Esophagus squamous epithelium (tissue), 4 donors: ENCODE results near the gene LAPTM5.

Experiments used
- POLR2A ChIP-seq, 4 donors: fragments of 450-650 bp; IDR thresholded peaks; one replicate each; pipeline ENCODE4 v1.6.1; 2017; ENCODE audit warnings: antibody characterized with exemption in 4 of 4, mild to moderate bottlenecking in 4 of 4, moderate library complexity in 3 of 4
- TF ChIP-seq, protein P1 (sequence below), 6 experiments: fragments of 450-650 bp in 4 of 6; fragments of 200-600 bp in 2 of 6; sonication (generic) in 2 of 6; IDR thresholded peaks; one replicate each; pipeline ENCODE4 v1.5.1; 2016 to 2019; ENCODE audit warnings: antibody characterized with exemption in 6 of 6, mild to moderate bottlenecking in 4 of 6, moderate library complexity in 4 of 6

DNA sequence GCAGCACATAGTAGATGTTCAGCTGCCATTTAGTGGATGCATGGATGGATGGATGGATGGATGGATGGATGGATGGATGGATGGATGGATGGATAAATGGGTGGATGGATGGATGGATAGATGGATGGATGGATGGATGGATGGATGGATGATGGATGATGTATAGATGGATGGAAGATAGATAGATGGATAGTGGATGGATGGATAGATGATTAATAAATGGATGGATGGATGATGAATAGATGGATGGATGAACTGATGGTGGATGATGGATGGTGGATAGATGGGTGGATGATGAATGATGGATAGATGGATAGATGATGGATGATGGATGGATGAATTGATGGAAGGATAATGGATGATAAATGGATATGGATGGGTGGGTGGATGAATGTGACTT is 54.8 kb downstream of the LAPTM5 start:
- TF ChIP-seq, protein P1, sequence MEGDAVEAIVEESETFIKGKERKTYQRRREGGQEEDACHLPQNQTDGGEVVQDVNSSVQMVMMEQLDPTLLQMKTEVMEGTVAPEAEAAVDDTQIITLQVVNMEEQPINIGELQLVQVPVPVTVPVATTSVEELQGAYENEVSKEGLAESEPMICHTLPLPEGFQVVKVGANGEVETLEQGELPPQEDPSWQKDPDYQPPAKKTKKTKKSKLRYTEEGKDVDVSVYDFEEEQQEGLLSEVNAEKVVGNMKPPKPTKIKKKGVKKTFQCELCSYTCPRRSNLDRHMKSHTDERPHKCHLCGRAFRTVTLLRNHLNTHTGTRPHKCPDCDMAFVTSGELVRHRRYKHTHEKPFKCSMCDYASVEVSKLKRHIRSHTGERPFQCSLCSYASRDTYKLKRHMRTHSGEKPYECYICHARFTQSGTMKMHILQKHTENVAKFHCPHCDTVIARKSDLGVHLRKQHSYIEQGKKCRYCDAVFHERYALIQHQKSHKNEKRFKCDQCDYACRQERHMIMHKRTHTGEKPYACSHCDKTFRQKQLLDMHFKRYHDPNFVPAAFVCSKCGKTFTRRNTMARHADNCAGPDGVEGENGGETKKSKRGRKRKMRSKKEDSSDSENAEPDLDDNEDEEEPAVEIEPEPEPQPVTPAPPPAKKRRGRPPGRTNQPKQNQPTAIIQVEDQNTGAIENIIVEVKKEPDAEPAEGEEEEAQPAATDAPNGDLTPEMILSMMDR (IDR thresholded peaks at IDR 0.05), result no peak
- TF ChIP-seq POLR2A (IDR thresholded peaks at IDR 0.05), result no peak
